HepG2 (cell line): Measurements from ENCODE around the gene MIPEP.

Experiments
- BRCA1 ChIP-seq: sonication (generic); formaldehyde crosslinking; IDR thresholded peaks from 2 replicates; pipeline ENCODE4 v1.4.0; 2020; ENCODE audit warnings: missing genetic modification reagents
- CTCF ChIP-seq: sonication (generic); formaldehyde crosslinking; IDR thresholded peaks from 2 replicates; pipeline ENCODE4 v1.5.0; 2020; ENCODE audit warnings: mild to moderate bottlenecking, missing genetic modification reagents, moderate library complexity
- EP300 ChIP-seq, 3 experiments: sonication (generic) in 1 of 3; formaldehyde crosslinking in 1 of 3; IDR thresholded peaks; 2 replicates each; pipeline versions ENCODE4 v1.5.1 to v1.6.1; 2011 to 2020; ENCODE audit warnings: low read depth in 2 of 3, low read length in 2 of 3, borderline replicate concordance in 1 of 3, improper control_type of control experiment in 1 of 3, mild to moderate bottlenecking in 1 of 3, missing genetic modification reagents in 1 of 3, moderate library complexity in 1 of 3
- FOXJ3 ChIP-seq: sonication (generic); formaldehyde crosslinking; IDR thresholded peaks from 2 replicates; pipeline ENCODE4 v1.4.0; 2020; ENCODE audit warnings: missing genetic modification reagents, mild to moderate bottlenecking, borderline replicate concordance
- MZF1 ChIP-seq: sonication (generic); formaldehyde crosslinking; IDR thresholded peaks from 2 replicates; pipeline ENCODE4 v1.8.1; 2023; ENCODE audit warnings: mild to moderate bottlenecking, missing genetic modification reagents, borderline replicate concordance
- NR2C2 ChIP-seq: sonication (generic); formaldehyde crosslinking; IDR thresholded peaks from 2 replicates; pipeline ENCODE4 v1.4.0; 2020; ENCODE audit warnings: missing genetic modification reagents, mild to moderate bottlenecking, moderate library complexity, borderline replicate concordance
- POLR2A ChIP-seq, 2 experiments: IDR thresholded peaks; 2 replicates each; pipeline ENCODE4 v1.6.1; 2011; ENCODE audit warnings: low read depth in 2 of 2, low read length in 2 of 2, mild to moderate bottlenecking in 1 of 2, moderate library complexity in 1 of 2; ENCODE audit not compliant: insufficient read depth in 1 of 2
- POLR2AphosphoS5 ChIP-seq: IDR thresholded peaks from 2 replicates; pipeline ENCODE4 v1.6.1; 2012; ENCODE audit warnings: low read depth, low read length
- SMAD1 ChIP-seq: sonication (generic); formaldehyde crosslinking; IDR thresholded peaks from 2 replicates; pipeline ENCODE4 v1.4.0; 2020; ENCODE audit warnings: missing genetic modification reagents, low read depth, mild to moderate bottlenecking, borderline replicate concordance
- ZBTB21 ChIP-seq: sonication (generic); formaldehyde crosslinking; IDR thresholded peaks from 2 replicates; pipeline ENCODE4 v1.4.0; 2020; ENCODE audit warnings: missing genetic modification reagents
- TF ChIP-seq, protein P1 (sequence below): sonication (generic); formaldehyde crosslinking; IDR thresholded peaks from 2 replicates; pipeline ENCODE4 v1.5.1; 2020; ENCODE audit warnings: mild to moderate bottlenecking, moderate library complexity, missing genetic modification reagents
- TF ChIP-seq, protein P2 (sequence below): sonication (generic); formaldehyde crosslinking; IDR thresholded peaks from 2 replicates; pipeline ENCODE4 v1.4.0; 2020; ENCODE audit warnings: mild to moderate bottlenecking, missing genetic modification reagents, borderline replicate concordance
- TF ChIP-seq, protein P3 (sequence below): sonication (generic); formaldehyde crosslinking; IDR thresholded peaks from 2 replicates; pipeline ENCODE4 v1.9.0; 2021; ENCODE audit warnings: missing genetic modification reagents, mild to moderate bottlenecking, borderline replicate concordance

GRCh38 chr13:23912469-23912868 lies 23.3 kb upstream of the MIPEP start:
- TF ChIP-seq SMAD1 (no peak), BRCA1 (CRISPR knock-in tag) (no peak), POLR2AphosphoS5 (no peak), ZBTB21 (no peak), POLR2A (IDR thresholded peaks at IDR 0.05; ENCODE audit: insufficient read depth in 1 of 2, low read depth in 2 of 2, low read length in 2 of 2) (no peak), FOXJ3 (CRISPR knock-in tag) (no peak), NR2C2 (CRISPR knock-in tag) (no peak), EP300 (IDR thresholded peaks at IDR 0.05; ENCODE audit: low read depth in 2 of 2, low read length in 2 of 2) (no peak), EP300 (CRISPR knock-in tag; IDR thresholded peaks at IDR 0.05; ENCODE audit: borderline replicate concordance) (no peak), MZF1 (no peak), CTCF (CRISPR knock-in tag) (no peak)
- TF ChIP-seq, protein P1, sequence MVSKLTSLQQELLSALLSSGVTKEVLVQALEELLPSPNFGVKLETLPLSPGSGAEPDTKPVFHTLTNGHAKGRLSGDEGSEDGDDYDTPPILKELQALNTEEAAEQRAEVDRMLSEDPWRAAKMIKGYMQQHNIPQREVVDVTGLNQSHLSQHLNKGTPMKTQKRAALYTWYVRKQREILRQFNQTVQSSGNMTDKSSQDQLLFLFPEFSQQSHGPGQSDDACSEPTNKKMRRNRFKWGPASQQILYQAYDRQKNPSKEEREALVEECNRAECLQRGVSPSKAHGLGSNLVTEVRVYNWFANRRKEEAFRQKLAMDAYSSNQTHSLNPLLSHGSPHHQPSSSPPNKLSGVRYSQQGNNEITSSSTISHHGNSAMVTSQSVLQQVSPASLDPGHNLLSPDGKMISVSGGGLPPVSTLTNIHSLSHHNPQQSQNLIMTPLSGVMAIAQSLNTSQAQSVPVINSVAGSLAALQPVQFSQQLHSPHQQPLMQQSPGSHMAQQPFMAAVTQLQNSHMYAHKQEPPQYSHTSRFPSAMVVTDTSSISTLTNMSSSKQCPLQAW (CRISPR knock-in tag) = no peak
- TF ChIP-seq, protein P2, sequence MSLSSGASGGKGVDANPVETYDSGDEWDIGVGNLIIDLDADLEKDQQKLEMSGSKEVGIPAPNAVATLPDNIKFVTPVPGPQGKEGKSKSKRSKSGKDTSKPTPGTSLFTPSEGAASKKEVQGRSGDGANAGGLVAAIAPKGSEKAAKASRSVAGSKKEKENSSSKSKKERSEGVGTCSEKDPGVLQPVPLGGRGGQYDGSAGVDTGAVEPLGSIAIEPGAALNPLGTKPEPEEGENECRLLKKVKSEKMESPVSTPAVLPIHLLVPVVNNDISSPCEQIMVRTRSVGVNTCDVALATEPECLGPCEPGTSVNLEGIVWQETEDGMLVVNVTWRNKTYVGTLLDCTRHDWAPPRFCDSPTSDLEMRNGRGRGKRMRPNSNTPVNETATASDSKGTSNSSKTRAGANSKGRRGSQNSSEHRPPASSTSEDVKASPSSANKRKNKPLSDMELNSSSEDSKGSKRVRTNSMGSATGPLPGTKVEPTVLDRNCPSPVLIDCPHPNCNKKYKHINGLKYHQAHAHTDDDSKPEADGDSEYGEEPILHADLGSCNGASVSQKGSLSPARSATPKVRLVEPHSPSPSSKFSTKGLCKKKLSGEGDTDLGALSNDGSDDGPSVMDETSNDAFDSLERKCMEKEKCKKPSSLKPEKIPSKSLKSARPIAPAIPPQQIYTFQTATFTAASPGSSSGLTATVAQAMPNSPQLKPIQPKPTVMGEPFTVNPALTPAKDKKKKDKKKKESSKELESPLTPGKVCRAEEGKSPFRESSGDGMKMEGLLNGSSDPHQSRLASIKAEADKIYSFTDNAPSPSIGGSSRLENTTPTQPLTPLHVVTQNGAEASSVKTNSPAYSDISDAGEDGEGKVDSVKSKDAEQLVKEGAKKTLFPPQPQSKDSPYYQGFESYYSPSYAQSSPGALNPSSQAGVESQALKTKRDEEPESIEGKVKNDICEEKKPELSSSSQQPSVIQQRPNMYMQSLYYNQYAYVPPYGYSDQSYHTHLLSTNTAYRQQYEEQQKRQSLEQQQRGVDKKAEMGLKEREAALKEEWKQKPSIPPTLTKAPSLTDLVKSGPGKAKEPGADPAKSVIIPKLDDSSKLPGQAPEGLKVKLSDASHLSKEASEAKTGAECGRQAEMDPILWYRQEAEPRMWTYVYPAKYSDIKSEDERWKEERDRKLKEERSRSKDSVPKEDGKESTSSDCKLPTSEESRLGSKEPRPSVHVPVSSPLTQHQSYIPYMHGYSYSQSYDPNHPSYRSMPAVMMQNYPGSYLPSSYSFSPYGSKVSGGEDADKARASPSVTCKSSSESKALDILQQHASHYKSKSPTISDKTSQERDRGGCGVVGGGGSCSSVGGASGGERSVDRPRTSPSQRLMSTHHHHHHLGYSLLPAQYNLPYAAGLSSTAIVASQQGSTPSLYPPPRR (CRISPR knock-in tag) = no peak
- TF ChIP-seq, protein P3, sequence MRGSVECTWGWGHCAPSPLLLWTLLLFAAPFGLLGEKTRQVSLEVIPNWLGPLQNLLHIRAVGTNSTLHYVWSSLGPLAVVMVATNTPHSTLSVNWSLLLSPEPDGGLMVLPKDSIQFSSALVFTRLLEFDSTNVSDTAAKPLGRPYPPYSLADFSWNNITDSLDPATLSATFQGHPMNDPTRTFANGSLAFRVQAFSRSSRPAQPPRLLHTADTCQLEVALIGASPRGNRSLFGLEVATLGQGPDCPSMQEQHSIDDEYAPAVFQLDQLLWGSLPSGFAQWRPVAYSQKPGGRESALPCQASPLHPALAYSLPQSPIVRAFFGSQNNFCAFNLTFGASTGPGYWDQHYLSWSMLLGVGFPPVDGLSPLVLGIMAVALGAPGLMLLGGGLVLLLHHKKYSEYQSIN = no peak
